GOT3 (cell line): Measurements from ENCODE around the gene PPP6R3.

Source experiments
- DNase-seq: peaks from one replicate; lab custom pipeline; 2025; ENCODE audit warnings: mixed read lengths; lab: John Stamatoyannopoulos, UW

Gene PPP6R3

DNA sequence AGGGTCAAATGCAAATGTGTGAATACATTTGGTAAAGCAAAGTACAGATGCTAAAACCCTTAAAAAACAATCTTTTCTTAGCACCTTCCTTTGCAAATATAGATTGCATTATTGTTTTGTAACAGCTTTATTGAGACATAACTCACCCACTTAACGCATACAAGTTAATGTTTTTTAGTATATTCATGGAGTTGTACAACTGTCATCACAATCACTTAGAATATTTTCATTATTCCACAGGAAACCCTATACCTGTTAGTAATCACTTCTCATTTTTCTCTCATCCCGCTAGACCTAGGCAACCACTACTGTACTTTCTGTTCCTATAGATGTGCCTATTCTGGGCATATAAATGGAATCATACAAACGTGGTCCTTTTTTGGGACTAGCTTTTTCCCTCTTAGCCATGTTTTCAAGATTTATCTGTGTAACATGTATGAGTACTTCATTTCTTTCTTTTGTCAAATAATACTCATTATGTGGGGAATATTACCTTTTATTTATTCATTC lies 34.7 kb downstream of the PPP6R3 start:
- DNase-seq = no peak

- DNase-seq = no peak
Observed at GRCh38 chr11:68495872-68496271, 35.3 kb downstream of the PPP6R3 start.

DNA sequence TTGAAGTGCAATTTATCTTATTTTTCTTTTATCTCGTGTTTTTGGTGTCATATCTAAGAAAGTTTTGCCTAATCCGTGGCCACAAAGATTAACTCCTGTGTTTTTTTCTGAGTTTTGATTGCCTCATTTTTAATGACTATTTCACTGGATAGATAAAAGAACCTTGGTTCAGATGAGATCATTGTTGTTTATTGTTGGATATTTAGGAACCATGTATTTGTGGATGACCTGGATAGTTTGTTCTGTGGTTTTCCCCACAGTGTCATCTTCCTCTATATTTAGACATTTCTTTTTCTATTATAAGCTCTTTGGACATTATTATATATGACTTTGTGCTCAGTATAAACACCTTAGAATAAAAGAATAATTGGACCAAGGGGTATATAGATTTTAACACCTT lies 37.2 kb downstream of the PPP6R3 start:
- no peak for DNase-seq

DNA sequence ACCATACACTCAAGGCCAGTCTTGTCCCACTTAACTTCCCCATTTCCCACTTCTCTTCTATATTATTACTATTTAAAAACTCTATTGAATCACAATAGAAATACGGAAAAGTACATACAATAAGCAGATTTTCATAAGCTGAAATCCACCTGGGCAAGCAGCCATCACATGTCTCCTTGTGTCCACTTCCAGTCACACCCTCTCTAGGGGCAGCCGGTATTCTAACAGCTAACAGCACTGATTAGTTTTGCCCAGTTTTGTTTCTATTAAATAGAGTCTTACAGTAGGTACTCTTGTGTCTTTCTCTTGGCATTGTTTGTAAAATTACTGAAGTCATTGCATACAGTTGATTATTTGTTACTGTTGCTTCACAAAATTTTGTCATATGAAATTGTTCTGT lies 37.8 kb downstream of the PPP6R3 start:
- no peak for DNase-seq

GRCh38 chr11:68498903-68499883 lies 38.6 kb downstream of the PPP6R3 start:
- no peak for DNase-seq

- DNase-seq = no peak
Observed at GRCh38 chr11:68500206-68500605, 39.7 kb downstream of the PPP6R3 start.

GRCh38 chr11:68501813-68502212 lies 41.3 kb downstream of the PPP6R3 start:
- no peak for DNase-seq

DNA sequence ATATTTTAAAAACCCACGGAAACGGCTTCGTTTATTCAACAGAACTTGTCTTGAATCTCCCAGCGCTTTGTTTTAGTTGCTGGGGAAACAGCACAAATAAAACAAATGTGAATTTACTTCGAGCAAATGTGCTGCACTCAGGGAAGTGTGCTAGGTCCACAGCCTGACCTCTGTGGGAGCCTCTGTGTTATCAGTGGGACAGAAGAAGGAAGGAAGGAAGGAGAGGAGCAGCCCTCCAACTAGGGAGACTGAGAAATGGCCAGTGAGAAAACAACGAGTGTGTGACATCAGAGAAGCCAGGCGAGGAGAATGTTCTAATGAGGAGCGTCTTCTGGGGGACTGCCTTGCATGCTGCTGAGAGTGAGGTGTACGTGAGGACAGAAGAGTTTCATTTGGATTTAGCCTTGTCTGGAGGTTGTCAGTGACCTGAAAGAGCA lies 42.7 kb downstream of the PPP6R3 start:
- DNase-seq = no peak

DNA sequence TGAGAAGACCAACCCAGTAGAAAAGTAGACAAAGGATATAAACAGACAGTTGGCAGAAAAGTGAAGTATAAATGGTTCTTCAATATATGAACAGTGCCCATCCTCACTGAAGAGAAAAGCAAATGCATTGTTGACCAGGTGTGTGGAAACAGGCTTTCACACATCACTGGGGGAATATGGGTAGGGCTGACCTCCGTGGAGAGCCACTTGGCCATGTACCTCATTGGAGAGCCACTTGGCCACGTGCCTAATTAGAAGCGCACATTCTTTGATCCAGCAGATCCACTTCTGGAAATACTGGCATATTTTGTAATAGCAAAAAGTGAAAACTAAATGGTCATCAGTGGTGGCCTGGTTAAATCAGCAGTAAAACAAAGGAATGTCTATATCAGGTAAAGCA lies 43.2 kb downstream of the PPP6R3 start:
- DNase-seq = no peak

DNA sequence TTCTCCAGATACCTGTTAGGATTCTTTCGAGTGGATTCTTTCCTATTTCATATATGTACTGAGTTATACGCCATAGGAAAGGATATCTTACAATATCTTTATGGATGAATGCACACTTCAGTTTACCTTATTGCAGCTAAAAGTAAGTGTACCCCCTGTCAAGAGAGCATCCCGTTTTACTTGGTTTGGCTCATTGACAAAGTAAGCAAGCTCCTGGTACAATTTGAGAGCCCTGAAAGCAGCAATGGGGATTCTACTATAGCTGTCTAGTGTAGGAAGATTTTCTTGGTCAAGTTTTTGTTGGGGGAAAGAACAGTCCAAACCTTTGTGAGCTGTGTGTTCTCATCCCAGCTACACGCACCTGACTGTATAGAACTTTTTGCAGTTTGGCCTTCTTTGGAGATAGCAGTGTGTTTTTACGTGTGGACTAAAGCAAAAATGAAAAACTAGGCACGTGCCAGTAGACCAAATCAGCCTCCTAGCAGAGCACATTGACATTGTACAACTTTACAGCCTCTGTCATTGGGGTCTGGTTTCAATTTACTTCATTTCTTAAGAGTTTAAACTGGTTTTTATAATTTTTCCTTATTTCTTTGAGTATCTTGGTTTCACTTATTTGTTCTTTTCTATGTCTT lies 44.0 kb downstream of the PPP6R3 start:
- no peak for DNase-seq

DNA sequence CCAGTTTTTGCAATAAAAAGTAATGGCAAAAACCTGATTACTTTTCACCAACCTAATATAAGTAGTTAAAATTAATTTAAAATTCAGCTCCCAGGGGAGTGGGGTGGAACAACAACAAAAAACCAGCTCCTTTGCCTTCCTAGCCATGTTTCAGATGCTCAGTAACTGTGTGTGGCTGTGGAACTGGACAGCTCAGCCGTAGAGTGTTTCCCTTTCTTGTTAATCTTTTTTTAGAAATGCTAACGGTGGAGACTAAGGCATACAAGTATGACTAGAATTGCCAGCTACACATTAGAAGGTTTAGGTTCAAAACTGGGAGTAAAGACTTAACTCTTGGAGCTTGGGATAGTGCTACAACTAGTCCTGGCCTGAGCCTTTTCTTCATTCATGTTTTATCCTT lies 45.0 kb downstream of the PPP6R3 start:
- DNase-seq = no peak

- no peak for DNase-seq
Observed at GRCh38 chr11:68506908-68507307, 46.4 kb downstream of the PPP6R3 start.

GRCh38 chr11:68508425-68508824 lies 47.9 kb downstream of the PPP6R3 start:
- DNase-seq = no peak

DNA sequence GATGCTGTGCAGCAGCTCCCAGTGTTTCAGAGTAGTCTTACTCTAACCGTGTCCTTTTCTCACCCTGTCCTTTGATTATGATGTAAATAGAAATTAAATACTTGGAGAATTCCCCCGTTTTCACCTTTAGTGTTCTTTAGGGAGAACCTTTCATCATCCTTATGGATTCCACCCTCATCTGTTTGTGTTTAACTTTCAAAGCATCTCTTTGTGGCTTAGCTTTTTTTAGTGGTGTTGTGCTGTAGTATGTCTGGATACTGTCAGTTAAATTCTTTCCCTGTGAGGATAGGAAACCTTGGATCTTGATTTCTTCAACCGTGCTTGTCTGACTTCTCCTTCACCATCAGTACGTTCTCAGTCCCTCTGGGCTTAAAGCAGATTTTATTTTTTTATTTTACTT lies 48.5 kb downstream of the PPP6R3 start:
- no peak for DNase-seq

- no peak for DNase-seq
Observed at GRCh38 chr11:68513930-68514487, 53.5 kb downstream of the PPP6R3 start.

DNA sequence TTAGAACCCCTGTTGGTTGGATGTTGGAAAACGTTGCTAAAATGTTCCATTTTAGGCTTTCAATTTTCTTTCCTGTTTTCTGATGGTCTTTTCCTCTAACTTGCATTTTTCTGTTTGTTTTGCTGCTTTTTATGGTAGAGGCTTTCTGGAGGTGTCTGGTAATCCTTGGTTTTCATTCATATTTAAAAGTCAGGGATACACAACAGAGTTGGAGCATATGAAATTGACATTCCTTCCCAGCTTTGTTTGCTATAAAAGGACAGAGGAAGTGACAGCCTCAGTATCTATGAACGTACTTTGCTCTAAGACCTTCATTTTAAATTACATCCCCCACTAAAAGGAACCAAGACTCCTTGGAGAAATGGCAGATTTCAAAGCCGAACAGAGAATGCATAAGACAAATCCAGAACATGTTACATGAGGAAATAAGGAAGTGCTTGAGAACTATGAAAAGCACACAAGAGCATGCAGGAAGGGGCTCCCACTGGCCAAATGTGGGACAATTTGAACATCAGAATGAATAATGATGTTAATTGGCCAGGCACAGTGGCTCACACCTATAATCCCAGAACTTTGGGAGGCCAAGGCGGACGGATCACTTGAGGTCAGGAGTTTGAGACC lies 56.7 kb downstream of the PPP6R3 start:
- no peak for DNase-seq

DNA sequence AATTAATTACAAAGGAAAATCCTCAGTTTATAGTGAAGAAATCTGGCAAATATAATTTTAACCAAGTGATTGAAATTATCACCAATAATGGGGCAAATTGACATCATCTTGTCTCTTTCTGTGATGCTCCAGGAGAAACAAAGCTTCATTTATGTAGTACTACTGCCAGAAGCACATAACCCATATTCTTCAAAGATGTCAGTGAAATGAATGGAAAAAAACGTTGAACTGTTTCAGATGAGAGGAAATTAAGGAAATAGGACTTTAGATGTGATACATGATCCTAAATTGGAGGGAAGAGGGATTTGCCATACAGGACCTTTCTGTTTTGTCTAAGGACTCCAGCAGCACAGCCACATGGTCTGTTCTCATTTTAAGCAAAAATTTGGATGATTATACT lies 57.6 kb downstream of the PPP6R3 start:
- no peak for DNase-seq

- DNase-seq = no peak
Observed at GRCh38 chr11:68521969-68522652, 61.6 kb downstream of the PPP6R3 start.

GRCh38 chr11:68523033-68523432 lies 62.5 kb downstream of the PPP6R3 start:
- DNase-seq = no peak

- DNase-seq = no peak
Observed at GRCh38 chr11:68523743-68524142, 63.2 kb downstream of the PPP6R3 start.

- no peak for DNase-seq
Observed at GRCh38 chr11:68524213-68524612, 63.7 kb downstream of the PPP6R3 start.

- no peak for DNase-seq
Observed at GRCh38 chr11:68524681-68525080, 64.1 kb downstream of the PPP6R3 start.
